Hepatocyte (in vitro differentiated cells): ENCODE data around the gene CTNND2. TPM values are rescaled to one million over a fixed set of nuclear protein-coding genes. Genes with fewer than 3 reads are reported as not detected.

Experiments
- DNase-seq: peaks from one replicate; pipeline ENCODE4 v3.0.0-alpha.2; 2016; ENCODE audit warnings: low spot score
- H2AFZ ChIP-seq: fragments of 200-600 bp; sonication (generic); 2 replicates; pipeline ENCODE4 v1.6.0; 2016; ENCODE audit warnings: antibody characterized with exemption, mild to moderate bottlenecking
- H3K27ac ChIP-seq: fragments of 200-600 bp; sonication (generic); 2 replicates; pipeline ENCODE4 v1.5.1; 2016; ENCODE audit warnings: mild to moderate bottlenecking
- H3K27me3 ChIP-seq: fragments of 200-600 bp; sonication (generic); 2 replicates; pipeline ENCODE4 v1.6.1; 2016
- H3K36me3 ChIP-seq: fragments of 200-600 bp; sonication (generic); replicated peaks from 2 replicates; pipeline ENCODE4 v1.5.1; 2016; ENCODE audit warnings: low read depth; ENCODE audit not compliant: insufficient read depth
- H3K4me1 ChIP-seq: fragments of 200-600 bp; sonication (generic); 2 replicates; pipeline ENCODE4 v1.5.1; 2016; ENCODE audit warnings: mild to moderate bottlenecking, moderate library complexity; ENCODE audit not compliant: insufficient read depth
- H3K4me2 ChIP-seq: fragments of 200-600 bp; sonication (generic); 2 replicates; pipeline ENCODE4 v1.6.0; 2016
- H3K4me3 ChIP-seq: fragments of 200-600 bp; sonication (generic); 2 replicates; pipeline ENCODE4 v1.5.1; 2016; ENCODE audit warnings: mild to moderate bottlenecking
- H3K79me2 ChIP-seq: fragments of 200-600 bp; sonication (generic); 2 replicates; pipeline ENCODE4 v1.6.0; 2017; ENCODE audit warnings: mild to moderate bottlenecking
- H3K9me2 ChIP-seq: fragments of 200-600 bp; sonication (generic); replicated peaks from 2 replicates; pipeline ENCODE4 v1.6.0; 2017; ENCODE audit warnings: mild to moderate bottlenecking; ENCODE audit not compliant: insufficient read depth
- H3K9me3 ChIP-seq: fragments of 200-600 bp; sonication (generic); 2 replicates; pipeline ENCODE4 v1.5.1; 2016; ENCODE audit warnings: low read depth, mild to moderate bottlenecking
- H4K20me1 ChIP-seq: fragments of 200-600 bp; sonication (generic); 2 replicates; pipeline ENCODE4 v1.6.0; 2016; ENCODE audit warnings: mild to moderate bottlenecking; ENCODE audit not compliant: insufficient read depth, poor library complexity, severe bottlenecking
- CTCF ChIP-seq: fragments of 200-600 bp; sonication (generic); IDR thresholded peaks from 2 replicates; pipeline ENCODE4 v1.5.1; 2016; ENCODE audit warnings: antibody characterized with exemption, mild to moderate bottlenecking; ENCODE audit not compliant: poor library complexity
- EZH2 ChIP-seq: fragments of 200-600 bp; sonication (generic); IDR thresholded peaks from 2 replicates; pipeline ENCODE4 v1.6.1; 2016; ENCODE audit warnings: antibody characterized with exemption, mild to moderate bottlenecking, borderline replicate concordance
- EZH2phosphoT487 ChIP-seq: fragments of 200-600 bp; sonication (generic); IDR thresholded peaks from one replicate; pipeline ENCODE4 v1.6.1; 2018; ENCODE audit warnings: antibody characterized with exemption, mild to moderate bottlenecking, low read depth, moderate library complexity; ENCODE audit not compliant: unreplicated experiment, severe bottlenecking
- WGBS: methylation state at CpG from one replicate; pipeline ENCODE4 v1.1.6; 2016; ENCODE audit warnings: low lambda C conversion rate; ENCODE audit errors: missing lambda C conversion rate; 5-methylcytosine and 5-hydroxymethylcytosine counted together
- polyA plus RNA-seq: library from polyadenylated mRNA; unstranded; fragments of >200 nt; fragmentation: Nextera tagmentation; extraction: Ambion mirVana; gene quantifications from 2 replicates; pipeline ENCODE4 v1.2.1, GENCODE V29; 2016
- total RNA-seq: library from RNA; depleted of rRNA; stranded (reverse); fragments of >200 nt; gene quantifications from 2 replicates; pipeline ENCODE4 v1.2.3, GENCODE V29; 2014

The CTNND2 gene
- total and polyA plus RNA-seq, 2 experiments from 2014 or later: 27.5 to 30.3 TPM

- H2AFZ ChIP-seq: no peak overlapping the region
- no peak overlapping the region for H3K4me3 ChIP-seq
- 82% methylated on average over 10 of the region's 10 CpGs for WGBS
- no peaks in the 10 kb centered on the region for H4K20me1 ChIP-seq
- no peaks in the 10 kb centered on the region for H3K9me2 ChIP-seq
- no peaks in the 10 kb centered on the region for H3K36me3 ChIP-seq
- TF ChIP-seq CTCF (no peak), EZH2phosphoT487 (no peak), EZH2 (no peak)
- H3K4me1 ChIP-seq: no peaks in the 10 kb centered on the region
- no peak for DNase-seq
- H3K27me3 ChIP-seq: no peaks in the 10 kb centered on the region
- H3K4me2 ChIP-seq: no peak overlapping the region
- no peaks in the 10 kb centered on the region for H3K9me3 ChIP-seq
- H3K27ac ChIP-seq: no peak overlapping the region
- H3K79me2 ChIP-seq: no peaks in the 10 kb centered on the region
Measured at GRCh38 chr5:10984021-10984715, 920.1 kb downstream of the CTNND2 start.

GRCh38 chr5:10982626-10983025 is 921.6 kb downstream of the CTNND2 start:
- no peaks in the 10 kb centered on the region for H3K4me1 ChIP-seq
- no peak overlapping the region for H3K4me3 ChIP-seq
- H3K9me2 ChIP-seq: no peaks in the 10 kb centered on the region
- no peak overlapping the region for H3K27ac ChIP-seq
- WGBS: 75% methylated on average over 3 of the region's 3 CpGs
- H4K20me1 ChIP-seq: no peaks in the 10 kb centered on the region
- no peak overlapping the region for H2AFZ ChIP-seq
- no peaks in the 10 kb centered on the region for H3K27me3 ChIP-seq
- H3K9me3 ChIP-seq: no peaks in the 10 kb centered on the region
- H3K4me2 ChIP-seq: no peak overlapping the region
- no peak for DNase-seq
- no peaks in the 10 kb centered on the region for H3K79me2 ChIP-seq
- H3K36me3 ChIP-seq: no peaks in the 10 kb centered on the region
- TF ChIP-seq EZH2 (no peak), EZH2phosphoT487 (no peak), CTCF (no peak)

GRCh38 chr5:10981932-10982331 is 922.3 kb downstream of the CTNND2 start:
- 86% methylated on average over 3 of the region's 3 CpGs for WGBS
- Histone ChIP-seq H4K20me1 (no peaks in the 10 kb centered on the region), H3K36me3 (no peaks in the 10 kb centered on the region), H3K27ac (no peak overlapping the region), H3K4me2 (no peak overlapping the region), H3K4me3 (no peak overlapping the region), H3K9me2 (no peaks in the 10 kb centered on the region), H3K9me3 (no peaks in the 10 kb centered on the region), H3K79me2 (no peaks in the 10 kb centered on the region), H3K27me3 (no peaks in the 10 kb centered on the region), H3K4me1 (no peaks in the 10 kb centered on the region), H2AFZ (no peak overlapping the region)
- DNase-seq: no peak
- no peak for TF ChIP-seq EZH2phosphoT487

- Histone ChIP-seq H3K27me3 (no peaks in the 10 kb centered on the region), H4K20me1 (no peaks in the 10 kb centered on the region), H3K36me3 (no peaks in the 10 kb centered on the region), H3K79me2 (no peaks in the 10 kb centered on the region), H3K4me1 (no peaks in the 10 kb centered on the region), H3K9me2 (no peaks in the 10 kb centered on the region), H2AFZ (no peak overlapping the region), H3K9me3 (no peaks in the 10 kb centered on the region), H3K4me3 (no peak overlapping the region), H3K4me2 (no peak overlapping the region), H3K27ac (no peak overlapping the region)
- TF ChIP-seq EZH2phosphoT487 (no peak), CTCF (no peak)
- DNase-seq: no peak
- 95% methylated on average over 5 of the region's 5 CpGs for WGBS
Measured at GRCh38 chr5:10977011-10977410, 927.2 kb downstream of the CTNND2 start.
